ENCODE results near the gene LARP1. TPM values are rescaled to one million over a fixed set of nuclear protein-coding genes. Genes with fewer than 3 reads are reported as not detected.
"Not testable (repeated sequence)": the region's sequence is repeated elsewhere in the genome, so short reads cannot be mapped to it uniquely, and the experiment has no call there.

Gene LARP1
- polyA plus RNA-seq, 2 of the 4 experiments (the other 2 are of a cell fraction): 87.0 to 112 TPM

DNA sequence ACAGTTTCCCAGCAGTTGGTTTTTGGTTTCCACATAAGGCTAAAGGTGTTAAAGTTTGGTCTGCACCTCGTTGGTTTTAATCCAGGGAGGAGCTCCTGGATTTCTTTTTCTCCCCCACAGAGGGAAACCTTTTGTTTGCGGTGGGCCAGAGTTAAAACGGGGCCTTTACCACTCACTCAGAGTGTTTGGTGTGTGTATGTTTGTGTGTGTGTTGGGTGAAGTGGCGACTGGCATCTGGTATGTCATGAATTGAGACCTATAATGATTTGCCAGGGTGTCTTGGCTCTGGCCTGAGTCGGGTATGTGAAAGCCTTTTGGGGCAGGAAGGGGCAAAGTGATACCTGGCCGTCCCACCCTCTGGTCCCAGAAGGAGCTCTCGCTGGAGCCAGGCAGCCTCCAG lies 64.4 kb downstream of the LARP1 start:
- Histone ChIP-seq H3K4me2 (no peak overlapping the region), H3K4me1 (peaks cover 8% of the 10 kb centered on the region; the same call in 1 of the 3 replicates), H3K27ac (no peak overlapping the region), H3K4me3 (no peak overlapping the region), H3K9me3 (no peaks in the 10 kb centered on the region)
- ChIA-PET POLR2A (no interaction called here), CTCF (interaction anchor here (1.0 to 1.8 kb wide), 2 partner anchors 38 to 169 kb away, joined by 3 to 7 read pairs; no protein-coding TSS in a partner anchor)
- FAIRE-seq (no peak), DNase-seq (ENCODE audit: low read depth in 1 of 2, low spot score in 1 of 2) (no peak), ATAC-seq (no peak)
- WGBS (ENCODE audit: missing lambda C conversion rate): 88% methylated on average over 7 of the region's 7 CpGs
- TF ChIP-seq GATA3 (IDR thresholded peaks at IDR 0.05; ENCODE audit: borderline replicate concordance): no peak

DNA sequence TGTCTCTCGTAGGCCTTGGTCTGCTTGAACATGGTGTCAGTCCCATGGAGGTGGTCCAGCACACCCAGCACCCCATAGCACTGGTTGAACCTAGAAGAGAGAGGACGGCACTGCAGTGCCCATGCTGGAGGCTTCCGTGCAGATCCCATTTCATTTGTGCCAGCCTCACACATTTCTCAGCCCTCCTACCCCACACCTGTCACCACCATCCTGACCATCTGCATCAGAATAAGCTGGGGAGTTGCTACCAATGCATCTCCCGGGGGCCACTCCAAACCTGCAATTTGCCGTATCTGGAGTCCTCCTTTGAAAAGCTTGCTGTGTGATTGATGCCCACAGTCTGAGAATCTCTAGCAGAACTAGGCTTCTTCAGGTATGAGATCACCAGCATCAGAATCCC lies 65.2 kb downstream of the LARP1 start:
- no peaks in the 10 kb centered on the region for H3K9me3 ChIP-seq
- ChIA-PET CTCF (interaction anchor here (1.8 kb wide), 1 partner anchor 170 kb away, joined by 7 read pairs; no protein-coding TSS in a partner anchor), POLR2A (no interaction called here)
- DNase-seq (ENCODE audit: low read depth in 1 of 2, low spot score in 1 of 2): no peak
- 95% methylated on average over 4 of the region's 5 CpGs for WGBS (ENCODE audit: missing lambda C conversion rate)
- H3K4me2 ChIP-seq: no peak overlapping the region
- no peak overlapping the region for H3K27ac ChIP-seq
- no peak for ATAC-seq
- H3K4me3 ChIP-seq: no peak overlapping the region
- peaks cover 6% of the 10 kb centered on the region; the same call in 1 of the 3 replicates for H3K4me1 ChIP-seq
- no peak for FAIRE-seq
- TF ChIP-seq RFX5 (IDR thresholded peaks at IDR 0.05): no peak
- no peak for TF ChIP-seq SREBF2 (IDR thresholded peaks at IDR 0.05)
- TF ChIP-seq EHMT2 (IDR thresholded peaks at IDR 0.05; ENCODE audit: low read depth): no peak
- no peak for TF ChIP-seq HEYL (CRISPR knock-in tag; IDR thresholded peaks at IDR 0.05)
- TF ChIP-seq NR3C1 (IDR thresholded peaks at IDR 0.05): no peak
- TF ChIP-seq MAZ (IDR thresholded peaks at IDR 0.05; ENCODE audit: borderline replicate concordance, low read depth, low read length): no peak
- TF ChIP-seq GATA3 (IDR thresholded peaks at IDR 0.05; ENCODE audit: borderline replicate concordance): no peak
- no peak for TF ChIP-seq PHF8 (IDR thresholded peaks at IDR 0.05; ENCODE audit: borderline replicate concordance, low read depth)
- TF ChIP-seq FOSB (CRISPR knock-in tag; IDR thresholded peaks at IDR 0.05): no peak

DNA sequence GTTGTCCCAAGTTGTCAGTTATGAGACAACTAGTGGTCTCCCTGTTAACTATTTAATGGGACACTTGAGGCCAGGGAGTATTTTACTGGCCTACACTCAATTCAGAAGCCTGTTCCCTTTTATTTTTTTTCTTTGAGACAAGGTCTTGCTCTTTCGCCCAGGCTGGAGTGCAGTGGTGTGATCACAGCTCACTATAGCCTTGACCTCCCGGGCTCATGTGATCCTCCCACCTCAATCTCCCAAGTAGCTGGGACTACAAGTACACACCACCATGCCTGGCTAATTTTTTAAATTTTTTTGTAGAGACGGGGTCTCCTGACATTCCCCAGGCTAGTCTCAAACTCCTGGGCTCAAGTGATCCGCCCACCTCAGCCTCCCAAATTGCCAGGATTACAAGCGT lies 67.7 kb downstream of the LARP1 start:
- not testable (repeated sequence) for H3K9me3 ChIP-seq; ATAC-seq; H3K4me3 ChIP-seq; FAIRE-seq; H3K27ac ChIP-seq; DNase-seq (ENCODE audit: low read depth in 1 of 2, low spot score in 1 of 2); H3K4me2 ChIP-seq; H3K4me1 ChIP-seq
- 86% methylated on average over 5 of the region's 5 CpGs for WGBS (ENCODE audit: missing lambda C conversion rate)
- POLR2A ChIA-PET: interaction anchor here (1.1 kb wide), 1 partner anchor 36 kb away, joined by 3 read pairs; the partner anchor contains the start of gene CNOT8
- CTCF ChIA-PET: interaction anchor here (1.6 kb wide), 1 partner anchor 173 kb away, joined by 6 read pairs; no protein-coding TSS in a partner anchor

DNA sequence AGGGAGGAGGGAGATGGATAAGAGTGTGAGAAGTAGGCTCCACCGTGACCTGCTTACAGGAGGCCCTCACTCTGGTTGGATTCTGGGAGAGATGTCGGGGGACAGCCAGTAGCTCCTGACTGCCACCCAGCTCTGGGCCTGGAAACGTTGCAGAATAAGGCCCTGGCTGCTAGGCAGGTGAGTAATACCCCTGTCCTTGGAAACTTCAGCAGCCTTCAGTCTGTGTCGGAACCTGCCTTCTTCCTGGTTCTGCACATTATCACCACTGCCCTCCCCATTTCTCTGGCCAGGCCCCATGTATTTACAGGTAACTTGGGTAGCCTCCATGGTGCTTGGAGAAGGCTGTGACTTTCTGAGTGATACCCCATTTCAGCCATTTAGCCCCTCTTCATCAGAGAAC lies 68.4 kb downstream of the LARP1 start:
- Histone ChIP-seq H3K4me3 (no peak overlapping the region), H3K4me2 (no peak overlapping the region), H3K27ac (no peak overlapping the region), H3K4me1 (peaks cover 5% of the 10 kb centered on the region; the same call in 2 of the 3 replicates), H3K9me3 (no peaks in the 10 kb centered on the region)
- FAIRE-seq: no peak
- 78% methylated on average over 4 of the region's 4 CpGs for WGBS (ENCODE audit: missing lambda C conversion rate)
- DNase-seq (ENCODE audit: low read depth in 1 of 2, low spot score in 1 of 2): no peak
- ChIA-PET CTCF (interaction anchor here (0.6 to 1.0 kb wide), 2 partner anchors 14 to 173 kb away, joined by 3 to 4 read pairs; no protein-coding TSS in a partner anchor), POLR2A (no interaction called here)
- TF ChIP-seq, protein P1, sequence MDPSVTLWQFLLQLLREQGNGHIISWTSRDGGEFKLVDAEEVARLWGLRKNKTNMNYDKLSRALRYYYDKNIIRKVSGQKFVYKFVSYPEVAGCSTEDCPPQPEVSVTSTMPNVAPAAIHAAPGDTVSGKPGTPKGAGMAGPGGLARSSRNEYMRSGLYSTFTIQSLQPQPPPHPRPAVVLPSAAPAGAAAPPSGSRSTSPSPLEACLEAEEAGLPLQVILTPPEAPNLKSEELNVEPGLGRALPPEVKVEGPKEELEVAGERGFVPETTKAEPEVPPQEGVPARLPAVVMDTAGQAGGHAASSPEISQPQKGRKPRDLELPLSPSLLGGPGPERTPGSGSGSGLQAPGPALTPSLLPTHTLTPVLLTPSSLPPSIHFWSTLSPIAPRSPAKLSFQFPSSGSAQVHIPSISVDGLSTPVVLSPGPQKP (IDR thresholded peaks at IDR 0.05; ENCODE audit: low read depth, low read length): no peak
- no peak for TF ChIP-seq NFE2L2 (conservative IDR thresholded peaks at IDR 0.05; ENCODE audit: low read length)
- TF ChIP-seq ZC3H11A (IDR thresholded peaks at IDR 0.05): no peak
- TF ChIP-seq ZSCAN20 (CRISPR knock-in tag; IDR thresholded peaks at IDR 0.05): no peak
- no peak for TF ChIP-seq GATA3 (IDR thresholded peaks at IDR 0.05; ENCODE audit: borderline replicate concordance)
- TF ChIP-seq, protein P2, sequence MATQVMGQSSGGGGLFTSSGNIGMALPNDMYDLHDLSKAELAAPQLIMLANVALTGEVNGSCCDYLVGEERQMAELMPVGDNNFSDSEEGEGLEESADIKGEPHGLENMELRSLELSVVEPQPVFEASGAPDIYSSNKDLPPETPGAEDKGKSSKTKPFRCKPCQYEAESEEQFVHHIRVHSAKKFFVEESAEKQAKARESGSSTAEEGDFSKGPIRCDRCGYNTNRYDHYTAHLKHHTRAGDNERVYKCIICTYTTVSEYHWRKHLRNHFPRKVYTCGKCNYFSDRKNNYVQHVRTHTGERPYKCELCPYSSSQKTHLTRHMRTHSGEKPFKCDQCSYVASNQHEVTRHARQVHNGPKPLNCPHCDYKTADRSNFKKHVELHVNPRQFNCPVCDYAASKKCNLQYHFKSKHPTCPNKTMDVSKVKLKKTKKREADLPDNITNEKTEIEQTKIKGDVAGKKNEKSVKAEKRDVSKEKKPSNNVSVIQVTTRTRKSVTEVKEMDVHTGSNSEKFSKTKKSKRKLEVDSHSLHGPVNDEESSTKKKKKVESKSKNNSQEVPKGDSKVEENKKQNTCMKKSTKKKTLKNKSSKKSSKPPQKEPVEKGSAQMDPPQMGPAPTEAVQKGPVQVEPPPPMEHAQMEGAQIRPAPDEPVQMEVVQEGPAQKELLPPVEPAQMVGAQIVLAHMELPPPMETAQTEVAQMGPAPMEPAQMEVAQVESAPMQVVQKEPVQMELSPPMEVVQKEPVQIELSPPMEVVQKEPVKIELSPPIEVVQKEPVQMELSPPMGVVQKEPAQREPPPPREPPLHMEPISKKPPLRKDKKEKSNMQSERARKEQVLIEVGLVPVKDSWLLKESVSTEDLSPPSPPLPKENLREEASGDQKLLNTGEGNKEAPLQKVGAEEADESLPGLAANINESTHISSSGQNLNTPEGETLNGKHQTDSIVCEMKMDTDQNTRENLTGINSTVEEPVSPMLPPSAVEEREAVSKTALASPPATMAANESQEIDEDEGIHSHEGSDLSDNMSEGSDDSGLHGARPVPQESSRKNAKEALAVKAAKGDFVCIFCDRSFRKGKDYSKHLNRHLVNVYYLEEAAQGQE (IDR thresholded peaks at IDR 0.05): no peak
- no peak for TF ChIP-seq CBX8 (IDR thresholded peaks at IDR 0.05)
- TF ChIP-seq, protein P3, sequence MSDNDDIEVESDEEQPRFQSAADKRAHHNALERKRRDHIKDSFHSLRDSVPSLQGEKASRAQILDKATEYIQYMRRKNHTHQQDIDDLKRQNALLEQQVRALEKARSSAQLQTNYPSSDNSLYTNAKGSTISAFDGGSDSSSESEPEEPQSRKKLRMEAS (IDR thresholded peaks at IDR 0.05): no peak
- no peak for TF ChIP-seq NPAS2 (CRISPR knock-in tag; IDR thresholded peaks at IDR 0.05; ENCODE audit: borderline replicate concordance)
- TF ChIP-seq POLR2A (IDR thresholded peaks at IDR 0.05; ENCODE audit: low read length): no peak
- TF ChIP-seq EP300 (IDR thresholded peaks at IDR 0.05): no peak
- ATAC-seq: peak; percentile 17 to 31; a peak in 3 of 6 replicates

Measured in A549 (cell line).